HG02763 (cell line): ENCODE data around the gene MED13.

Experiments used
- ATAC-seq: cut with Tn5 transposase; IDR thresholded peaks from one replicate; pipeline ENCODE4 v1.9.1; 2021; ENCODE audit warnings: mild to moderate bottlenecking, moderate library complexity; ENCODE audit not compliant: unreplicated experiment

MED13 gene, protein sequence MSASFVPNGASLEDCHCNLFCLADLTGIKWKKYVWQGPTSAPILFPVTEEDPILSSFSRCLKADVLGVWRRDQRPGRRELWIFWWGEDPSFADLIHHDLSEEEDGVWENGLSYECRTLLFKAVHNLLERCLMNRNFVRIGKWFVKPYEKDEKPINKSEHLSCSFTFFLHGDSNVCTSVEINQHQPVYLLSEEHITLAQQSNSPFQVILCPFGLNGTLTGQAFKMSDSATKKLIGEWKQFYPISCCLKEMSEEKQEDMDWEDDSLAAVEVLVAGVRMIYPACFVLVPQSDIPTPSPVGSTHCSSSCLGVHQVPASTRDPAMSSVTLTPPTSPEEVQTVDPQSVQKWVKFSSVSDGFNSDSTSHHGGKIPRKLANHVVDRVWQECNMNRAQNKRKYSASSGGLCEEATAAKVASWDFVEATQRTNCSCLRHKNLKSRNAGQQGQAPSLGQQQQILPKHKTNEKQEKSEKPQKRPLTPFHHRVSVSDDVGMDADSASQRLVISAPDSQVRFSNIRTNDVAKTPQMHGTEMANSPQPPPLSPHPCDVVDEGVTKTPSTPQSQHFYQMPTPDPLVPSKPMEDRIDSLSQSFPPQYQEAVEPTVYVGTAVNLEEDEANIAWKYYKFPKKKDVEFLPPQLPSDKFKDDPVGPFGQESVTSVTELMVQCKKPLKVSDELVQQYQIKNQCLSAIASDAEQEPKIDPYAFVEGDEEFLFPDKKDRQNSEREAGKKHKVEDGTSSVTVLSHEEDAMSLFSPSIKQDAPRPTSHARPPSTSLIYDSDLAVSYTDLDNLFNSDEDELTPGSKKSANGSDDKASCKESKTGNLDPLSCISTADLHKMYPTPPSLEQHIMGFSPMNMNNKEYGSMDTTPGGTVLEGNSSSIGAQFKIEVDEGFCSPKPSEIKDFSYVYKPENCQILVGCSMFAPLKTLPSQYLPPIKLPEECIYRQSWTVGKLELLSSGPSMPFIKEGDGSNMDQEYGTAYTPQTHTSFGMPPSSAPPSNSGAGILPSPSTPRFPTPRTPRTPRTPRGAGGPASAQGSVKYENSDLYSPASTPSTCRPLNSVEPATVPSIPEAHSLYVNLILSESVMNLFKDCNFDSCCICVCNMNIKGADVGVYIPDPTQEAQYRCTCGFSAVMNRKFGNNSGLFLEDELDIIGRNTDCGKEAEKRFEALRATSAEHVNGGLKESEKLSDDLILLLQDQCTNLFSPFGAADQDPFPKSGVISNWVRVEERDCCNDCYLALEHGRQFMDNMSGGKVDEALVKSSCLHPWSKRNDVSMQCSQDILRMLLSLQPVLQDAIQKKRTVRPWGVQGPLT (N-terminal part only)

GRCh38 chr17:62064791-62065563 lies at the start of gene MED13:
Gene MED13, minus strand, starts transcription at chr17:62065278. Its CDS starts 73 bp downstream, at chr17:62065205.
- ATAC-seq: no peak

DNA sequence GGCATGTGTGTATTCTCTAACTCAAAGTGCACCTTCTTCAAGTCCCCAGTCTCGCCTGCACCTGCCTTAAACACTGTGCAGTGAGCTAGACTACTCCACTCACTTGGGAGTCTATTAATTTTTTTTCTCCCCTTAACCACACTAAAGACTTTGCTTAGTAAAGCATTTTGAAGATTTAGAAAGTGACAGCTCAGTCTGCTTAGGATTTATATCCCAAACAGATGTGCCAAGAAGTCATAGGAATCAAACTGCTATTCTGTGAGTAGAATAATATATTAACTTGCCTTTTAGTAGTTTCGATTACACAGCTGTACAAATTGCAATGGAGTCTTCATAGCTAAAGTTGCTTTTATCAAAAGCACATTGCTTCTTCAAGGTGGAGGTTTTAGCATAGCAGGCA lies 47.2 kb upstream of the MED13 start:
- no peak for ATAC-seq

DNA sequence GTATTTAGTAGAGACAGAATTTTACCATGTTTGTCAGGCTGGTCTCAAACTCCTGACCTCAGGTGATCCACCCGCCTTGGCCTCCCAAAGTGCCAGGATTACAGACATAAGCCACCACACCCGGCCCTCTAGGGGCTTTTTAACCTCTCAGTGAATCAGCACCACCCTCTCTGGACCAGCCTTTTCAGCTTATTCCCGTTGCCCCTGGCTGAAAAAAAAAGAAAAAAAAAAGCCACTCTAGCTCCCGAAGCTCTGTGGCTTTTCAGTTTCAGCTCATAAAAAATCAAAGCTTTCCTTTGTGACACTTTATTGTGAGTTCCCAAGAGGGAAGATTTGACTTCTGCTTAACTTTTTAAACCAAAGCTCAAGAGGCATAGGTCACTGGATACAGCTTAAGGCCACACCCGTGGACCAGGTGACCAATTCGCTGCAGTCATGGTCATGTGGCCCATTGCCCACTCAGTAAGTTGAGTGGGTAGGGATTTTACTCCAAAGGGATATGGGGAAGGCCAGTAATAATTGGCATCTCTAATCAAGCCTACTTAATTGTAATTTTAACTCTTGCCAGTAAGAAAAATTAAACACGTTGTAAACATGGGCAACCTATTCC lies 46.6 kb upstream of the MED13 start:
- ATAC-seq: no peak

DNA sequence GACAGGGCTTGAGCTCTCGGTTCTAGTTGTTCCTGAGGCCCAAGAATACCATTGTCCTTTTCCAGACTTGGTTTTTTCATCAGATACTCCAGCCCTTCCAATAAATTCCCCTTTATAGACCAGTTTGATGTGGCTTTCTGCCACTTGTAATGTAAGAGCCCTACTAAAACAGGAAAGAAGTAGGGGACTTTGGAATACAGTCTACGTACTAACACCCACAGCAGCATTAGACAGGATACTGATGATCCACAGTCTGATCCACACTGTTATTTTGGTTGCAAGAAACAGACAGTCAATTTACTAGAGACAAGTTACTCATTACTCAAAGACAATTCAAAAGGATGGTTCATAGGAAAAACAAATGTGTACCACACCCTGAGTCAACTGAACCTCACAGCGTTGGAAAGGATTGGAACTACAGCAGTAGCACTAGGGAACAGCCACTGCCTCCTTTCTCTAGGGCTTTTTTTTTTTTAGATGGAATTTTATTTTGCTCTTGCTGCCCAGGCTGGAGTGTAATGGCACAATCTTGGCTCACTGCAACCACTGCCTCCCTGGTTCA lies 45.9 kb upstream of the MED13 start:
- ATAC-seq: no peak

DNA sequence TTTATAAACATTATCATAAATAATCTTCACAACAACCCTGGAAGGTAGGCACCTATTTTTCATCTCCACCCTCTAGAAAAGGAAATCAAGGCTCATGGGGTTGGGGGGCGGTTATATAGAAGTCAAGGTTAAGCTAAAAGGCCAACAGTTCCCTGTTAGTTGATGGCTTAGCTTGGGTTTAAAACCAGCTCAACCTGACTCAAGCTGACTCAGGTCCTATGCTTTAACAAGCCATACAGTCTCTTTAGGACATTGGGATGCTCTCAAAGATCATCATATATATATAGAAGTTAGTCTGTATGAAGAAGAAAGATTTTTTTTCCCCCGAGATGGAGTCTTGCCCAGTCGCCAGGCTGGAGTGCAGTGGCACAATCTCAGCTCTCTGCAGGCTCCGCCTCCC lies 44.8 kb upstream of the MED13 start:
- ATAC-seq: no peak

- ATAC-seq: peak; percentile 99
Measured at GRCh38 chr17:62109378-62109902, 44.4 kb upstream of the MED13 start.

- ATAC-seq: no peak
Measured at GRCh38 chr17:62105861-62106260, 40.8 kb upstream of the MED13 start.

GRCh38 chr17:62105357-62105756 lies 40.3 kb upstream of the MED13 start:
- no peak for ATAC-seq

GRCh38 chr17:62101515-62101914 lies 36.4 kb upstream of the MED13 start:
- no peak for ATAC-seq

DNA sequence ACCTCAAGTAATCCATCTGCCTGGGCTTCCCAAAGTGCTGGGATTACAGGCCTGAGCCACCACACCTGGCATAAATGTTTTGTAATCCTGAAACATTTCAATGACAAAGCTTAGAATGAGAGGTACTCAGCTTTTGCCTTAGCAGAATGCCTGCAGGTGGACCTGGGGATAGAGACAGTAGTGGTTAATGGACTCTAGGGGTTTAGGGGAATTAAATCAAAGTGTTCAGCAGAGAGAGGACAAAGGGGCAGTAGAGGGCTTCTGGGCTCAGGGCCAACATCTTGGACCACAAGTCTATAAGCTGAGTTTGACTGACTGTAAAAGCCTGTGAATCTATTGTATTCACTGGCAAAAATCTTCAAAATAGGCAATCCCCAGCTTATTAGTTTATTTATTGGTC lies 36.0 kb upstream of the MED13 start:
- ATAC-seq: no peak

GRCh38 chr17:62100055-62100454 lies 35.0 kb upstream of the MED13 start:
- ATAC-seq: no peak

- no peak for ATAC-seq
Measured at GRCh38 chr17:62099532-62099931, 34.5 kb upstream of the MED13 start.

DNA sequence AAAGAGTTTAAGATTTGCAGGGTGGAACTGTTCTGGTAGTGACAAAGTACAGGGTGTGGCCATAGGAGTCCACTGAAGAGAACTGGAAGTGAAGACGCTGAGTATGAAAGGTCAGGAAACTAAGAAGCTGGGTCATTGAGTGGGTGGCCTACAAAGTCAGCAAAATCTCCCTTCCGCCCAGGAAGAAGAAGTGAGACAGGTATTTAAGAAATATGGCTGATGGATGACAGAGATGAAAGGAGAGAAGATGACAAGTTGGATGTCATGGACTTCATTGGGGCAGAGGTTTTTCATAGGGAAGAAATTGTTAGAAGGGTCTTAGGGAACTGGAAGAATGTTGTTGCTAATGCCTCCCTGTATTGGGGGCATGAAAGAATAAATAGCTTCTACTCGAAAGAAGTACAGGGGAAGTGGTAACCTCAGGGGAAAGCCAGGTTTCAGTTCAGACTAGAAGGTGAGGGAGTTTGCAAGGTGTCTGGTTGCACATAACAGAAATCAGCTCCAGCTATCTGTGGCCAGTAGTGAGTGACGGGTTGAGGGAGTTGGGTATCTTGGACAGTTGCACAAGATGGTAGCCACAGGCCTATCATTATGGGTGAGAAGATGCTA lies 33.6 kb upstream of the MED13 start:
- ATAC-seq: peak; percentile 84

DNA sequence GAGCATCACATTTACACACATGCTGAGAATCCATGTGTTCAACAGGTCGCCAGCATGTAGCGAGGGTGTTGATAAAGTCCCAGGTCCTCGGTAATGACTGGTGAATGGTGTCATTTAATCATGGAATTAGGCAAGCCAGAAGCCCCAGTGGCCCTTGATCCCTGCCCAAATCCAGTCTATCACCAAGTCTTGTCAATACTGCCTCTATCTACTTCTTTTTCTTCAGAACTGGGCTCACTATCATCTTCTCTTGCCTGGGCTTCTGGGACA lies 31.3 kb upstream of the MED13 start:
- ATAC-seq: no peak

DNA sequence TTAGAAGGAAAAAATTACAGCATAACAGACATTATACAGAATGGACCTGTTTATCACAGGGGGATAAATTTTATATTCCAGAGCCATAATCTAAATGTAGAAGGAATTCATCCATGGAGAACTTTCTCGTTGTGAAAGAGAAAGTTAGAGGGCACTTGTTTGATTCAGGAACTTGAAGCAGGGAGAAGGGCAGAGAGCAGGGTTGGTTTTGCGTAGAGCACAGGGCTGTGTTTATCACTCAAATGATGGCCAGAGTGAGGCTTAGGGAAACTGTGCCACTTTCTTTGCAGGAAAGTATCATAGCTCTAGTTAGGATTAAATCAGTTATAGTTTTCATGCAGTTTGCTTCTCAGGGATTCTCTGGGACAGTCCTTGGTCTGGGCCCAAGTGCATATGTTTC lies 29.1 kb upstream of the MED13 start:
- ATAC-seq: no peak

DNA sequence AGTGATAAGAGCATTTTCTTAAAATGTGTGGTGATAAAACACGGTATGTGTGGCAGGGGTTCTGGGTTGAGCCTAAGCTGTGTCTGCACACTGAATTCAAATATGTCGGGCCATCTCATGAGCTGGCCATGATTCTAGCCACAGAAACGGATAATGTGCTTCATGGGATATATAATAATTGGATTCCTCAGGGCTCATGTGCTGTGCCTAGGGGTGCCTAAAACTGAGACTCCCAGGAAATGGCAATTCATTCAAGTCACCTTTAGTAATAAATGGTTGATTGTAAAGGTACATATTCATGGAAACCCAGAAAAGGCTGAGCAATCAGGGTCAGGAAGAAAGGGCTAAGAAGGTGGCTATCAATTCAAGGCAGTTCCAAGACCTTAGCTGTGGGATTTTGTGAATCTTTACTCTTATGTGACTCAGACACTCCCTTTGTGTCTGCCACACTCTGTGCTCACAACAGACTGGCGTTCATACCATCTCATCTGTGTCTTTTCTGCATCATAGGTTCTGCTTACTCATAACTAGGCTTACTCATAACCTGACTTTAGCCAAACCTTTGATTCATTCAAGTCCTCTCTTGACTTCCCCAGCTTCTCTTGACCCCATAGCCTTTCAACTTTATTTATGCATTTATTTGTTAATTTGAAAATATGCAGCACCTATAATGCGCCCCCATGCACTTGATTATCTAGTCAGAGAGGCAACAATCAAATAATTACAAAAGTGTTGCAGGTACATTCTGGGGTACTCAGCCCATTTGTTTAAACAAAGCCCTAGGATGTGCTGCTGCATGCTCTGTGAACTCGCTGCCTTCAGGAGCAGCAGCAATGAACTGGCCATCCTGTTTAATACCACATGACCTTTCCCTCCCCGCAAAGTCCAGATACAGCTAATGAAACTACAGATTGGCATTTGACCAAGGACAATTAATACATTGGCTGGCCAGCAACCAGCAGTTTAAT lies 28.4 kb upstream of the MED13 start:
- peak; percentile 91 for ATAC-seq

DNA sequence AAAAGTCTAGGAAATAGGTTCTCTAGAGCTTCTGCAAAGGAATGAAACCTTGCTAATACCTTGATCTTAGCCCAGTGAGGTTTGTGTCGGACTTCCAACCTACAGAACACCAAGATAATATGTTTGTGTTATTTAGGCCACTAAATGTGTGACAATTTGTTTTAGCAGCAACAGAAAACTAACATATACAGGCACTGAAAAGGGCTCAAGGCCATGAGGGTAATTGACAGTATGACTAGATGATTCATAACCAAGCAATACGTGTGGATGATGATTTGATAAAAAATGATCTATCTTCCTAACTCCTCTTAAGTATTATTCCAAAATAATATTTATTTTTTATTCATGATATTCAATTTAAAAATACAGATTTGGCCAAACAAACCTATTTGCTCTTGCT lies 27.7 kb upstream of the MED13 start:
- no peak for ATAC-seq

DNA sequence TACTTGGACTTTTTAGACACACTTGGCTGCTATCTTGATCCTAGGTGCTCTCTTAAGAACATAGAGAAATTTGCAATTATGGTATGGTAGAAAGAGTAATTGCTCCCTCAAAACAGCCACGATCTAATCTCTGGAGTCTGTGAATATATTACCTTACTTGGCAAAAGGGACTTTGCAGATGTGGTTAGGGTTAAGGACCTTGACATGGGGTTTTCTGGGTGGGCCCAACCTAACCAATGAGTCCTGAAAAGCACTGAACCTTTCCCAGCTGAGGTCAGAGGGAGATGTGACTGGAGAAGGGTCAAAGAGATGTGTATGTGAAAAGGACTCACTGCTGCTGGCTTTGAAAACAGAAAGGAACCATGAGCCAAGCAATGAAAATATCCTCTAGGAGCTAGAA lies 26.7 kb upstream of the MED13 start:
- ATAC-seq: no peak
